HepG2 (cell line): ENCODE results near the gene RAD18. TPM values are rescaled to one million over a fixed set of nuclear protein-coding genes. Genes with fewer than 3 reads are reported as not detected.

Experiments
- ATAC-seq: fragments of 200-7000 bp; cut with Tn5 transposase; 3 replicates; pipeline ENCODE4 v1.9.1; 2020; ENCODE audit warnings: mild to moderate bottlenecking, moderate library complexity
- BruUV-seq: library from RNA; stranded (reverse); fragments of 400-500 nt; replicated peaks from 2 replicates; lab custom pipeline; 2021; lab: Mats Ljungman, UMichigan
- CTCF ChIA-PET: fragments of 300-600 bp; formaldehyde crosslinking; extraction: SDS; loops from one replicate; lab custom pipeline; 2021; ENCODE audit warnings: low total read pairs, inconsistent platforms, low intra/inter-chr PET ratio; lab: Yijun Ruan, JAX
- POLR2A ChIA-PET: fragments of 350-600 bp; sonication (Branson Sonifier 250); formaldehyde crosslinking; loops from one replicate; lab custom pipeline; 2020; ENCODE audit warnings: antibody characterized with exemption, inconsistent platforms; lab: Yijun Ruan, JAX
- DNase-seq: peaks from one replicate; pipeline ENCODE4 v3.0.0-alpha.2; 2015; ENCODE audit warnings: low spot score
- FAIRE-seq: peaks from 3 replicates; lab custom pipeline; 2011; peaks lifted over from hg19 to GRCh38; lab: Jason Lieb, UNC
- H2AFZ ChIP-seq: one replicate; pipeline ENCODE4 v1.6.1; 2011; ENCODE audit warnings: low read length, inconsistent platforms
- H3K27ac ChIP-seq: fragments of 300-600 bp; 3 replicates; pipeline ENCODE4 v1.8.0; 2011; ENCODE audit warnings: mixed run types, mild to moderate bottlenecking, mixed read lengths, low read length, inconsistent platforms; ENCODE audit not compliant: insufficient read depth; ENCODE audit errors: extremely low read length
- H3K27me3 ChIP-seq, 2 experiments: fragments of 200-600 bp in 1 of 2; 2 replicates in 1 of 2; 3 replicates in 1 of 2; pipeline versions ENCODE4 v1.6.0 to v1.8.0; 2011; ENCODE audit warnings: low read length in 2 of 2, mild to moderate bottlenecking in 2 of 2, moderate library complexity in 2 of 2, inconsistent platforms in 1 of 2; ENCODE audit not compliant: insufficient read depth in 2 of 2, control insufficient read depth in 1 of 2
- H3K36me3 ChIP-seq, 2 experiments: fragments of 200-600 bp in 1 of 2; replicated peaks in 1 of 2; 2 replicates in 1 of 2; 3 replicates in 1 of 2; pipeline versions ENCODE4 v1.5.1 to v1.8.0; 2011; ENCODE audit warnings: low read length in 2 of 2, inconsistent platforms in 1 of 2; ENCODE audit not compliant: insufficient read depth in 2 of 2, control insufficient read depth in 1 of 2
- H3K4me1 ChIP-seq: 2 replicates; pipeline ENCODE4 v1.5.1; 2012; ENCODE audit warnings: low read length, inconsistent platforms; ENCODE audit not compliant: insufficient read depth
- H3K4me2 ChIP-seq: 2 replicates; pipeline ENCODE4 v1.6.0; 2011; ENCODE audit warnings: low read depth, low read length, inconsistent platforms
- H3K4me3 ChIP-seq, 3 experiments: fragments of 200-600 bp in 1 of 3; sonication (generic), shearing (Covaris generic) in 1 of 3; replicated peaks in 1 of 3; 2 replicates each; pipeline ENCODE4 v1.5.1; 2011 to 2016; ENCODE audit warnings: low read length in 3 of 3, inconsistent platforms in 2 of 3, low read depth in 2 of 3, mild to moderate bottlenecking in 2 of 3, control low read depth in 1 of 3, mixed read lengths in 1 of 3; ENCODE audit not compliant: insufficient read depth in 1 of 3
- H3K79me2 ChIP-seq: one replicate; pipeline ENCODE4 v1.6.1; 2011; ENCODE audit warnings: low read length, inconsistent platforms; ENCODE audit not compliant: insufficient read depth
- H3K9ac ChIP-seq: 2 replicates; pipeline ENCODE4 v1.6.0; 2011; ENCODE audit warnings: mild to moderate bottlenecking, low read depth, low read length, inconsistent platforms; ENCODE audit not compliant: insufficient read depth
- H3K9me3 ChIP-seq: 2 replicates; pipeline ENCODE4 v1.5.1; 2012; ENCODE audit warnings: mild to moderate bottlenecking, low read length
- H4K20me1 ChIP-seq: 2 replicates; pipeline ENCODE4 v1.6.0; 2011; ENCODE audit warnings: inconsistent platforms, mild to moderate bottlenecking, low read length, moderate library complexity; ENCODE audit not compliant: insufficient read depth
- CCAR2 ChIP-seq: fragments of 200-400 bp; formaldehyde crosslinking; optimal IDR thresholded peaks from 2 replicates; pipeline ENCODE3; 2018; ENCODE audit warnings: low read depth, mild to moderate bottlenecking, low read length, moderate library complexity
- FOXA1 ChIP-seq, 2 experiments: fragments of 450-650 bp in 1 of 2; sonication (generic) in 1 of 2; formaldehyde crosslinking in 1 of 2; IDR thresholded peaks; 2 replicates each; pipeline versions ENCODE4 v1.4.0 to v1.6.1; 2016 to 2020; ENCODE audit warnings: missing genetic modification reagents in 1 of 2
- FOXP1 ChIP-seq, 2 experiments: fragments of 450-650 bp in 1 of 2; IDR thresholded peaks; 2 replicates each; pipeline ENCODE4 v1.6.1; 2017 to 2018; ENCODE audit warnings: antibody characterized with exemption in 1 of 2
- GATA4 ChIP-seq: sonication (generic); IDR thresholded peaks from 2 replicates; pipeline ENCODE4 v1.6.1; 2016; ENCODE audit warnings: antibody characterized with exemption, low read depth, borderline replicate concordance
- IRX3 ChIP-seq: sonication (generic); formaldehyde crosslinking; IDR thresholded peaks from 2 replicates; pipeline ENCODE4 v1.8.1; 2023; ENCODE audit warnings: mild to moderate bottlenecking, low read depth, missing genetic modification reagents, borderline replicate concordance
- NR2C2 ChIP-seq: sonication (generic); formaldehyde crosslinking; IDR thresholded peaks from 2 replicates; pipeline ENCODE4 v1.4.0; 2020; ENCODE audit warnings: missing genetic modification reagents, mild to moderate bottlenecking, moderate library complexity, borderline replicate concordance
- NR2F2 ChIP-seq: IDR thresholded peaks from 2 replicates; pipeline ENCODE4 v1.6.1; 2012; ENCODE audit warnings: low read depth, inconsistent platforms, borderline replicate concordance
- SATB2 ChIP-seq: sonication (generic); formaldehyde crosslinking; IDR thresholded peaks from 2 replicates; pipeline ENCODE4 v1.5.0; 2020; ENCODE audit warnings: missing genetic modification reagents
- SIN3A ChIP-seq: IDR thresholded peaks from 2 replicates; pipeline ENCODE4 v1.6.1; 2011; ENCODE audit warnings: low read depth, mild to moderate bottlenecking, control low read depth, low read length, borderline replicate concordance
- SMC3 ChIP-seq: IDR thresholded peaks from 2 replicates; pipeline ENCODE4 v1.6.1; 2011; ENCODE audit warnings: low read length, improper control_type of control experiment
- U2AF1 ChIP-seq: fragments of 200-400 bp; formaldehyde crosslinking; optimal IDR thresholded peaks from 2 replicates; pipeline ENCODE3; 2017; ENCODE audit warnings: mild to moderate bottlenecking, low read depth, low read length
- ZMYM2 ChIP-seq: sonication (generic); formaldehyde crosslinking; IDR thresholded peaks from 2 replicates; pipeline ENCODE4 v1.8.0; 2022; ENCODE audit warnings: mild to moderate bottlenecking, missing genetic modification reagents
- ZNF205 ChIP-seq: IDR thresholded peaks from 2 replicates; pipeline ENCODE4 v1.6.1; 2018; ENCODE audit warnings: missing biosample characterization, missing genetic modification reagents
- ZNF263 ChIP-seq: sonication (generic); formaldehyde crosslinking; IDR thresholded peaks from 2 replicates; pipeline ENCODE4 v1.4.0; 2020; ENCODE audit warnings: missing genetic modification reagents
- ZNF615 ChIP-seq: sonication (generic); formaldehyde crosslinking; IDR thresholded peaks from 2 replicates; pipeline ENCODE4 v1.5.0; 2020; ENCODE audit warnings: mild to moderate bottlenecking, missing genetic modification reagents, borderline replicate concordance
- ZNF660 ChIP-seq: sonication (generic); formaldehyde crosslinking; IDR thresholded peaks from 2 replicates; pipeline ENCODE4 v1.5.1; 2020; ENCODE audit warnings: mild to moderate bottlenecking, low read depth, missing genetic modification reagents, borderline replicate concordance
- ZNF709 ChIP-seq: sonication (generic); formaldehyde crosslinking; IDR thresholded peaks from 2 replicates; pipeline ENCODE4 v1.5.0; 2020; ENCODE audit warnings: mild to moderate bottlenecking, missing genetic modification reagents
- ZSCAN25 ChIP-seq: sonication (generic); formaldehyde crosslinking; IDR thresholded peaks from 2 replicates; pipeline ENCODE4 v1.8.0; 2022; ENCODE audit warnings: mild to moderate bottlenecking, missing genetic modification reagents
- WGBS: methylation state at CpG from one replicate; pipeline ENCODE4 v1.1.6; 2017; ENCODE audit warnings: low lambda C conversion rate; 5-methylcytosine and 5-hydroxymethylcytosine counted together
- in situ Hi-C: cut with HindIII; loops from 2 replicates; pipeline ENCODE4 v1.10.0; 2017; ENCODE audit warnings: low pct_unique_long_range_greater_than_20kb; ENCODE audit not compliant: extremely low pct_ligation_motif_present
- intact Hi-C: fragments of 100-400 bp; cut with micrococcal nuclease; formaldehyde crosslinking; loops from one replicate; pipeline ENCODE4 v1.10.0; 2022; ENCODE audit not compliant: unreplicated experiment
- polyA plus RNA-seq, 8 experiments: library from polyadenylated mRNA; depleted of rRNA in 3 of 8; stranded (reverse) in 7 of 8; unstranded in 1 of 8; fragments of >200 nt; fragmentation: Illumina TruSeq in 4 of 8; extraction: Trizol in 4 of 8; gene quantifications; 2 replicates each; pipeline versions ENCODE4 v1.2.1 to v1.2.3, GENCODE V29; 2011 to 2016; ENCODE audit warnings: low read depth in 4 of 8, missing spikeins in 1 of 8, mixed read lengths in 1 of 8; ENCODE audit not compliant: insufficient read depth in 1 of 8
- total RNA-seq, 5 experiments: library from RNA; depleted of rRNA; stranded (reverse); fragments of >200 nt; fragmentation: Illumina TruSeq; extraction: Trizol; gene quantifications; 2 replicates each; pipeline ENCODE4 v1.2.3, GENCODE V29; 2016; ENCODE audit warnings: low read depth in 1 of 5
- TF ChIP-seq, protein P1 (sequence below): fragments of 450-650 bp; IDR thresholded peaks from 2 replicates; pipeline ENCODE4 v1.6.1; 2016
- TF ChIP-seq, protein P2 (sequence below): IDR thresholded peaks from 2 replicates; pipeline ENCODE4 v1.6.1; 2016; ENCODE audit warnings: missing biosample characterization, missing genetic modification reagents, low read depth
- TF ChIP-seq, protein P3 (sequence below): sonication (generic); formaldehyde crosslinking; IDR thresholded peaks from 2 replicates; pipeline ENCODE4 v1.4.0; 2020; ENCODE audit warnings: missing genetic modification reagents

Gene RAD18
- total and polyA plus RNA-seq, 2 of the 13 experiments (the other 11 are each of a cell fraction or from before 2014, with no cell fraction given) = 5.9 to 20.7 TPM

- ATAC-seq (peak; percentile 64), FAIRE-seq (peak; percentile 46), DNase-seq (peak; percentile 29)
- Histone ChIP-seq H3K9me3 (peaks cover 13% of the 10 kb centered on the region), H4K20me1 (no peaks in the 10 kb centered on the region), H3K79me2 (no peaks in the 10 kb centered on the region), H3K9ac (peak overlapping the region; percentile 47; the same call in 1 of the 2 replicates), H3K4me1 (peaks cover 47% of the 10 kb centered on the region), H3K4me3 (peak overlapping the region in 2 of 3 experiments; percentile 25 to 36; a peak in 2 of 6 replicates), H3K4me2 (peak overlapping the region; percentile 70), H3K27ac (peak overlapping the region; percentile 80), H2AFZ (peak overlapping the region; percentile 17), H3K27me3 (peaks cover 0 to 6% of the 10 kb centered on the region in 2 experiments; a peak in 1 of 5 replicates), H3K36me3 (no peaks in the 10 kb centered on the region)
- in situ Hi-C loops = no loop called here
- POLR2A ChIA-PET = interaction anchor here (0.6 to 1.4 kb wide), 3 partner anchors 17 to 415 kb away, joined by 3 to 6 read pairs (median 4); partner anchors contain the start of gene SETD5
- no TSS peak for BruUV-seq
- intact Hi-C loops = no loop called here
- WGBS = 1% methylated on average over 9 of the region's 9 CpGs
- CTCF ChIA-PET = no interaction called here
- TF ChIP-seq ZNF615 = no peak
- no peak for TF ChIP-seq IRX3 (CRISPR knock-in tag)
- TF ChIP-seq ZSCAN25 = no peak
- no peak for TF ChIP-seq GATA4
- TF ChIP-seq CCAR2 = no peak
- no peak for TF ChIP-seq FOXP1 (IDR thresholded peaks at IDR 0.05)
- TF ChIP-seq FOXP1 (CRISPR knock-in tag; IDR thresholded peaks at IDR 0.05) = no peak
- no peak for TF ChIP-seq SATB2 (CRISPR knock-in tag)
- TF ChIP-seq SIN3A = no peak
- TF ChIP-seq, protein P1, sequence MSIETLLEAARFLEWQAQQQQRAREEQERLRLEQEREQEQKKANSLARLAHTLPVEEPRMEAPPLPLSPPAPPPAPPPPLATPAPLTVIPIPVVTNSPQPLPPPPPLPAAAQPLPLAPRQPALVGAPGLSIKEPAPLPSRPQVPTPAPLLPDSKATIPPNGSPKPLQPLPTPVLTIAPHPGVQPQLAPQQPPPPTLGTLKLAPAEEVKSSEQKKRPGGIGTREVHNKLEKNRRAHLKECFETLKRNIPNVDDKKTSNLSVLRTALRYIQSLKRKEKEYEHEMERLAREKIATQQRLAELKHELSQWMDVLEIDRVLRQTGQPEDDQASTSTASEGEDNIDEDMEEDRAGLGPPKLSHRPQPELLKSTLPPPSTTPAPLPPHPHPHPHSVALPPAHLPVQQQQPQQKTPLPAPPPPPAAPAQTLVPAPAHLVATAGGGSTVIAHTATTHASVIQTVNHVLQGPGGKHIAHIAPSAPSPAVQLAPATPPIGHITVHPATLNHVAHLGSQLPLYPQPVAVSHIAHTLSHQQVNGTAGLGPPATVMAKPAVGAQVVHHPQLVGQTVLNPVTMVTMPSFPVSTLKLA = no peak
- peak; percentile 54; the same call in 1 of the 2 replicates for TF ChIP-seq NR2F2
- TF ChIP-seq, protein P2, sequence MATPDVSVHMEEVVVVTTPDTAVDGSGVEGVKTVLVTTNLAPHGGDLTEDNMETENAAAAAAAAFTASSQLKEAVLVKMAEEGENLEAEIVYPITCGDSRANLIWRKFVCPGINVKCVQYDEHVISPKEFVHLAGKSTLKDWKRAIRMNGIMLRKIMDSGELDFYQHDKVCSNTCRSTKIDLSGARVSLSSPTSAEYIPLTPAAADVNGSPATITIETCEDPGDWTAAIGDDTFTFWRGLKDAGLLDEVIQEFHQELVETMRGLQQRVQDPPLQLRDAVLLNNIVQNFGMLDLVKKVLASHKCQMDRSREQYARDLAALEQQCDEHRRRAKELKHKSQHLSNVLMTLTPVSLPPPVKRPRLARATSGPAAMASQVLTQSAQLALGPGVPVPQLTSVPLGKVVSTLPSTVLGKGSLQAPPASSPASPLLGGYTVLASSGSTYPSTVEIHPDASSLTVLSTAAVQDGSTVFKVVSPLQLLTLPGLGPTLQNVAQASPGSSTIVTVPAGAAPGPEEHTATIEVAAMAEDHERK (CRISPR knock-in tag) = no peak
- no peak for TF ChIP-seq ZNF660 (CRISPR knock-in tag)
- TF ChIP-seq SMC3 = no peak
- no peak for TF ChIP-seq ZNF709
- no peak for TF ChIP-seq U2AF1
- no peak for TF ChIP-seq ZNF263 (CRISPR knock-in tag)
- TF ChIP-seq, protein P3, sequence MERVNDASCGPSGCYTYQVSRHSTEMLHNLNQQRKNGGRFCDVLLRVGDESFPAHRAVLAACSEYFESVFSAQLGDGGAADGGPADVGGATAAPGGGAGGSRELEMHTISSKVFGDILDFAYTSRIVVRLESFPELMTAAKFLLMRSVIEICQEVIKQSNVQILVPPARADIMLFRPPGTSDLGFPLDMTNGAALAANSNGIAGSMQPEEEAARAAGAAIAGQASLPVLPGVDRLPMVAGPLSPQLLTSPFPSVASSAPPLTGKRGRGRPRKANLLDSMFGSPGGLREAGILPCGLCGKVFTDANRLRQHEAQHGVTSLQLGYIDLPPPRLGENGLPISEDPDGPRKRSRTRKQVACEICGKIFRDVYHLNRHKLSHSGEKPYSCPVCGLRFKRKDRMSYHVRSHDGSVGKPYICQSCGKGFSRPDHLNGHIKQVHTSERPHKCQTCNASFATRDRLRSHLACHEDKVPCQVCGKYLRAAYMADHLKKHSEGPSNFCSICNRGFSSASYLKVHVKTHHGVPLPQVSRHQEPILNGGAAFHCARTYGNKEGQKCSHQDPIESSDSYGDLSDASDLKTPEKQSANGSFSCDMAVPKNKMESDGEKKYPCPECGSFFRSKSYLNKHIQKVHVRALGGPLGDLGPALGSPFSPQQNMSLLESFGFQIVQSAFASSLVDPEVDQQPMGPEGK = no peak
- no peak for TF ChIP-seq FOXA1 (IDR thresholded peaks at IDR 0.05)
- TF ChIP-seq FOXA1 (CRISPR knock-in tag; IDR thresholded peaks at IDR 0.05) = no peak
- TF ChIP-seq ZNF205 = 0 out of 2 replicates have a peak, but pooled peaks have one; percentile 47
- peak; percentile 64 for TF ChIP-seq NR2C2 (CRISPR knock-in tag)
- TF ChIP-seq ZMYM2 (CRISPR knock-in tag) = peak; percentile 81
Measured at GRCh38 chr3:8981700-8982099, 18.4 kb upstream of the RAD18 start.
